Spleen (tissue), 11 donors: ENCODE measurements around the gene CFAP97D1. TPM values are rescaled to one million over a fixed set of nuclear protein-coding genes. Genes with fewer than 3 reads are reported as not detected.

Experiments used
- DNase-seq: peaks from one replicate; pipeline ENCODE4 v3.0.0-alpha.2; 2020
- H3K27ac ChIP-seq, 8 donors: fragments of 200-600 bp; sonication (generic) in 7 of 8; 1 replicate in 4 of 8; 2 replicates in 4 of 8; pipeline versions ENCODE4 v1.5.0 to v1.8.0; 2016 to 2021; ENCODE audit warnings: inconsistent platforms in 4 of 8, mild to moderate bottlenecking in 4 of 8, moderate library complexity in 1 of 8
- H3K27me3 ChIP-seq, 7 donors: fragments of 200-600 bp; sonication (generic) in 6 of 7; replicated peaks in 1 of 7; 1 replicate in 4 of 7; 2 replicates in 3 of 7; pipeline versions ENCODE4 v1.5.0 to v1.8.0; 2016 to 2021; ENCODE audit warnings: inconsistent platforms in 3 of 7, mild to moderate bottlenecking in 1 of 7
- H3K36me3 ChIP-seq, 6 donors: fragments of 200-600 bp; sonication (generic) in 5 of 6; 1 replicate in 4 of 6; 2 replicates in 2 of 6; pipeline versions ENCODE4 v1.5.0 to v1.8.0; 2016 to 2021; ENCODE audit warnings: inconsistent platforms in 2 of 6
- H3K4me1 ChIP-seq, 6 donors: fragments of 200-600 bp; sonication (generic) in 5 of 6; 1 replicate in 3 of 6; 2 replicates in 3 of 6; pipeline versions ENCODE4 v1.5.0 to v1.8.0; 2016 to 2021; ENCODE audit warnings: inconsistent platforms in 3 of 6
- H3K4me3 ChIP-seq, 8 donors: fragments of 200-600 bp; sonication (generic) in 7 of 8; 1 replicate in 4 of 8; 2 replicates in 4 of 8; pipeline versions ENCODE4 v1.5.0 to v1.8.0; 2016 to 2021; ENCODE audit warnings: inconsistent platforms in 4 of 8, mild to moderate bottlenecking in 4 of 8, moderate library complexity in 2 of 8
- H3K9me3 ChIP-seq, 8 donors: fragments of 200-600 bp; sonication (generic) in 7 of 8; 1 replicate in 4 of 8; 2 replicates in 4 of 8; pipeline versions ENCODE4 v1.5.0 to v1.8.0; 2016 to 2021; ENCODE audit warnings: inconsistent platforms in 4 of 8
- CTCF ChIP-seq, 11 experiments: fragments of 200-600 bp in 7 of 11; fragments of 450-650 bp in 4 of 11; sonication (generic) in 4 of 11; IDR thresholded peaks in 8 of 11; conservative IDR thresholded peaks in 3 of 11; 1 replicate in 7 of 11; 2 replicates in 4 of 11; pipeline versions ENCODE4 v1.4.0 to v1.8.0; 2016 to 2021; ENCODE audit warnings: antibody characterized with exemption in 11 of 11, inconsistent platforms in 4 of 11, mild to moderate bottlenecking in 1 of 11
- POLR2A ChIP-seq, 3 donors: fragments of 450-650 bp; IDR thresholded peaks; one replicate each; pipeline ENCODE4 v1.5.1; 2017; ENCODE audit warnings: antibody characterized with exemption in 3 of 3, mild to moderate bottlenecking in 1 of 3
- POLR2AphosphoS5 ChIP-seq, 3 donors: sonication (generic); formaldehyde crosslinking; IDR thresholded peaks; one replicate each; pipeline ENCODE4 v1.5.1; 2017; ENCODE audit warnings: antibody characterized with exemption in 3 of 3
- WGBS, 5 donors: extraction: QIAGEN DNeasy Blood & Tissue Kit in 3 of 5; methylation state at CpG; one replicate each; pipeline versions ENCODE4 v1.1.5 to v1.1.7; 2013 to 2018; 5-methylcytosine and 5-hydroxymethylcytosine counted together
- intact Hi-C: fragments of 100-400 bp; cut with DNase I; formaldehyde crosslinking; loops from one replicate; pipeline ENCODE4 v1.15.0; 2023; ENCODE audit warnings: low total_unique reads
- polyA plus RNA-seq, 3 donors: library from polyadenylated mRNA; stranded (reverse); fragments of 200-250 nt; gene quantifications; one replicate each; pipeline ENCODE4 v1.2.1, GENCODE V29; 2013
- total RNA-seq, 7 donors: library from RNA; depleted of rRNA in 3 of 7; stranded (reverse); fragments of >200 nt in 3 of 7; fragmentation: NEBNext Ultra II Directional in 4 of 7; extraction: Animal tissue kit (Norgen Biotek cat#: 25700) in 4 of 7; gene quantifications; one replicate each; pipeline versions ENCODE4 v1.1.0 to v1.2.1, GENCODE V29; 2016 to 2021
- donor health status: healthy with polysubstance abuse.
- donor health status: DM: no; HTN: no; CAD: no; lungs with moderate emphysema.
- donor health status: DM: no; HTN: no; CAD: no.
- donor health status: Bipolar disorder and iron deficiency.
- donor health status: healthy.
- donor health status: DM: no; HTN: no; CAD: no.
- donor health status: DM: yes; HTN: yes; CAD: no.

CFAP97D1 gene
- total and polyA plus RNA-seq, 10 donors = 0.06 to 0.32 (median 0.19) TPM; not detected in 5

GRCh38 chr17:43818966-43819365, 38.7 kb downstream of the CFAP97D1 start:
- Histone ChIP-seq H3K27me3 (no peaks in the 10 kb centered on the region), H3K4me1 (peaks cover 0 to 14% (median 2%) of the 10 kb centered on the region in 6 donors), H3K27ac (no peak overlapping the region), H3K9me3 (no peaks in the 10 kb centered on the region), H3K36me3 (peaks cover 0 to under 1% (median 0%) of the 10 kb centered on the region in 6 donors), H3K4me3 (no peak overlapping the region)
- TF ChIP-seq POLR2A (IDR thresholded peaks at IDR 0.05) (no peak), CTCF (IDR thresholded peaks at IDR 0.05 in 8 of 11, conservative IDR thresholded peaks at IDR 0.05 in 3 of 11) (no peak), POLR2AphosphoS5 (IDR thresholded peaks at IDR 0.05) (no peak)
- no peak for DNase-seq
- WGBS, 5 donors = 87 to 97% (median 91%) methylated on average over 5 of the region's 5 CpGs
- intact Hi-C loops = no loop called here

GRCh38 chr17:43820759-43821158, 40.5 kb downstream of the CFAP97D1 start:
- no peak overlapping the region for H3K27ac ChIP-seq
- TF ChIP-seq POLR2AphosphoS5 (IDR thresholded peaks at IDR 0.05) (no peak), CTCF (IDR thresholded peaks at IDR 0.05 in 8 of 11, conservative IDR thresholded peaks at IDR 0.05 in 3 of 11) (no peak)
- no peaks in the 10 kb centered on the region for H3K9me3 ChIP-seq
- peaks cover 0 to 23% (median 2%) of the 10 kb centered on the region in 6 donors for H3K4me1 ChIP-seq
- intact Hi-C loops = no loop called here
- H3K36me3 ChIP-seq = no peaks in the 10 kb centered on the region
- no peak for DNase-seq
- H3K27me3 ChIP-seq = no peaks in the 10 kb centered on the region
- no peak overlapping the region for H3K4me3 ChIP-seq
- WGBS, 5 donors = 80 to 96% (median 93%) methylated on average over 8 to 14 of the region's 14 CpGs

GRCh38 chr17:43822570-43823190, 42.4 kb downstream of the CFAP97D1 start:
- TF ChIP-seq POLR2AphosphoS5 (IDR thresholded peaks at IDR 0.05) (no peak), CTCF (IDR thresholded peaks at IDR 0.05 in 8 of 11, conservative IDR thresholded peaks at IDR 0.05 in 3 of 11) (no peak), POLR2A (IDR thresholded peaks at IDR 0.05) (no peak)
- WGBS, 5 donors = 82 to 93% (median 86%) methylated on average over 5 of the region's 5 CpGs
- DNase-seq = peak; percentile 39

GRCh38 chr17:43823350-43824084, 43.3 kb downstream of the CFAP97D1 start:
- Histone ChIP-seq H3K27me3 (no peaks in the 10 kb centered on the region), H3K9me3 (no peaks in the 10 kb centered on the region), H3K4me1 (peaks cover 0 to 31% (median 6%) of the 10 kb centered on the region in 6 donors), H3K4me3 (no peak overlapping the region), H3K36me3 (no peaks in the 10 kb centered on the region), H3K27ac (peak overlapping the region in 6 of 8 donors; percentile 16 to 61 (median 53))
- peak in 1 of 3 donors; percentile 49 for TF ChIP-seq POLR2AphosphoS5 (IDR thresholded peaks at IDR 0.05)
- TF ChIP-seq POLR2A (IDR thresholded peaks at IDR 0.05) = no peak
- no peak for TF ChIP-seq CTCF (IDR thresholded peaks at IDR 0.05 in 8 of 11, conservative IDR thresholded peaks at IDR 0.05 in 3 of 11)
- WGBS, 5 donors = 63 to 81% (median 79%) methylated on average over 10 of the region's 10 CpGs
- intact Hi-C loops = no loop called here
- DNase-seq = peak; percentile 39

More at GRCh38 chr17:43822570-43823190, 42.4 kb downstream of the CFAP97D1 start:
- Histone ChIP-seq H3K4me1 (peaks cover 0 to 24% (median 4%) of the 10 kb centered on the region in 6 donors), H3K27ac (peak overlapping the region in 3 of 8 donors; percentile 54 to 58 (median 55)), H3K9me3 (no peaks in the 10 kb centered on the region), H3K36me3 (no peaks in the 10 kb centered on the region), H3K4me3 (no peak overlapping the region), H3K27me3 (no peaks in the 10 kb centered on the region)
- intact Hi-C loops = no loop called here
